GM23248 (cell line): ENCODE results near the gene BCAS4.

Source experiments
- EZH2 ChIP-seq: fragments of 200-600 bp; sonication (generic); IDR thresholded peaks from 2 replicates; pipeline ENCODE4 v1.6.1; 2018; ENCODE audit warnings: antibody characterized with exemption, mild to moderate bottlenecking; ENCODE audit not compliant: insufficient read depth, poor library complexity, severe bottlenecking
- EZH2phosphoT487 ChIP-seq: fragments of 200-600 bp; sonication (generic); IDR thresholded peaks from 2 replicates; pipeline ENCODE4 v1.6.1; 2018; ENCODE audit warnings: antibody characterized with exemption, moderate library complexity, mild to moderate bottlenecking, low read depth; ENCODE audit not compliant: insufficient read depth

DNA sequence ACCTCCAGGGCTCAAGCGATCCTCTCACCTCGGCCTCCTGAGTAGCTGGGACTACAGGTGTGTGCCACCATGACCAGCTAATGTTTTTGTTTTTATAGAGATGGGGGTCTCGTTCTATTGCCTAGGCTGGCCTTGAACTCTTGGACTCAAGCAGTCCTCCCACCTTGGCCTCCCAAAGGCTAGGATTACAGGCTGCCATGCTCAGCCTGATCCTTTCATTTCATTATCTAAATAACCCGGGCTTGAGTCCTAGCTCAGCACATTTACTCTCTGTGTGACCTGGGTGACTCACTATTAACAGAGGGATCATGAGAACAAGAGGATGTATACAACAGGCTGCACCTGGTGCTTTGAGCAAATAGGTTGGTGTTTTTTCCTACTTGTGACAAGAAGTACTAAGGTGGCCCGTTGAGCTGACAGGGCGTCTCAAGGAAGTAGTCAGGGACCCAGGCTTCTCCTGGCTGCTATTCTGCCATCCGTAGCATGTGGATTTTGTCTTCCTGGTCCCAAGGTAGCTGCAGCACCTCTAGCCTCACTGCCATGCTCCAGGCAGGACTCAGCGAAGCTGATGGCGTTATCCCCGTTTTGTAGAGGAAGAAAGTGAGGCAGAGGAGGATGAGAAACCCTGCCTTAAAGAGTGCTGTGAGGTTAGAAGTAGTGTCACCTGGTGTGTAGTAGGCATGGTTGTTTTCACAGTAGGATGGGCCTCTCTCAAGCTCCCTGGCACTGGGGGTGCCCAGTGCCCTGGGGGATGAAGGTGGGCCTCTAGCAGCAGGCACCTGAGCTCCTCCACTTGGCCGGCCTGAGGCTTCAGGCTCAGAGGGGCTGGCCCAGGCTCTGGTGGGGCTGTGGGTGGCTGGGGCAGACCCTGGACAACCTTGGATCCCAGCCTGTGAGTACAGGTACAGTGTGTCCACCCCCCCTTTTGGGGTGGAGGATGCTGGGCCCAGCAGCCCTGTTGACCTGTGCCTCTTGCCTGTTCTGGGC, 73.9 kb downstream of the BCAS4 start:
- TF ChIP-seq EZH2 (no peak), EZH2phosphoT487 (no peak)
